HG02884 (cell line): Measurements from ENCODE around the gene GNAI2.
A peak's percentile ranks its signal among the peaks of the same experiment; 100 is the strongest.
"Not testable (repeated sequence)": the region's sequence is repeated elsewhere in the genome, so short reads cannot be mapped to it uniquely, and the experiment has no call there.

Source experiments
- ATAC-seq: cut with Tn5 transposase; IDR thresholded peaks from one replicate; pipeline ENCODE4 v1.9.1; 2021; ENCODE audit warnings: mild to moderate bottlenecking, moderate library complexity; ENCODE audit not compliant: unreplicated experiment

Gene GNAI2

DNA sequence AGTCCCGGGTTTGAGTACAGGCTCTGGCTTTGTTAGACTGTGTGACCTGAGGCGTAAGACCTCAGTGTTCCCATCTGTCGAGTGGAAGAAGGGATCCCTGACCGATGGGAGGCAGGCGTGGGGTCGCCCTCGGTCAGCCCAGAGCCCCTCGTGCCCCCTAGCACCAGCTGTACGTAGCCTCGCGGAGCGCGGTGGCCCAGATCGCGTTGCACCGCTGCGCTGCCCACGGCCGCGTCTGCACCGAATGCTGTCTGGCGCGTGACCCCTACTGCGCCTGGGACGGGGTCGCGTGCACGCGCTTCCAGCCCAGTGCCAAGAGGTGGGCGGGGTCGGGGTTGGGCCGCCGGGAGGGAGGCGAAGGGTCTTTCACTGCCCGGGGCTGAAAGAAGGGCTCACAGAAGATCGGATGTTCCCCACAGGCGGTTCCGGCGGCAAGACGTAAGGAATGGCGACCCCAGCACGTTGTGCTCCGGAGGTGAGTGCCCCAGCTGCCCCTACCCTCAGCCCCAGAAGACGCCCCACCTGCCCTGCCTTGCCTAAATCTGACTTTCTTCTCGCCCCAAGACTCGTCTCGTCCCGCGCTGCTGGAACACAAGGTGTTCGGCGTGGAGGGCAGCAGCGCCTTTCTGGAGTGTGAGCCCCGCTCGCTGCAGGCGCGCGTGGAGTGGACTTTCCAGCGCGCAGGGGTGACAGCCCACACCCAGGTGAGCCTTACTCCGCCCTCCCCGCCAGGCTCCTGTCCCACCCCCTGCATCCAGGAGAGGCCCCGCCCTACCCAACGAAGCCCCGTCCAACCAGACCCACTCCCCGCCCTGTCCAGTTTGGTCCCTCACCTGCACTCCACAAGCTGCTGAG lies 39.4 kb downstream of the GNAI2 start:
- no peak for ATAC-seq

DNA sequence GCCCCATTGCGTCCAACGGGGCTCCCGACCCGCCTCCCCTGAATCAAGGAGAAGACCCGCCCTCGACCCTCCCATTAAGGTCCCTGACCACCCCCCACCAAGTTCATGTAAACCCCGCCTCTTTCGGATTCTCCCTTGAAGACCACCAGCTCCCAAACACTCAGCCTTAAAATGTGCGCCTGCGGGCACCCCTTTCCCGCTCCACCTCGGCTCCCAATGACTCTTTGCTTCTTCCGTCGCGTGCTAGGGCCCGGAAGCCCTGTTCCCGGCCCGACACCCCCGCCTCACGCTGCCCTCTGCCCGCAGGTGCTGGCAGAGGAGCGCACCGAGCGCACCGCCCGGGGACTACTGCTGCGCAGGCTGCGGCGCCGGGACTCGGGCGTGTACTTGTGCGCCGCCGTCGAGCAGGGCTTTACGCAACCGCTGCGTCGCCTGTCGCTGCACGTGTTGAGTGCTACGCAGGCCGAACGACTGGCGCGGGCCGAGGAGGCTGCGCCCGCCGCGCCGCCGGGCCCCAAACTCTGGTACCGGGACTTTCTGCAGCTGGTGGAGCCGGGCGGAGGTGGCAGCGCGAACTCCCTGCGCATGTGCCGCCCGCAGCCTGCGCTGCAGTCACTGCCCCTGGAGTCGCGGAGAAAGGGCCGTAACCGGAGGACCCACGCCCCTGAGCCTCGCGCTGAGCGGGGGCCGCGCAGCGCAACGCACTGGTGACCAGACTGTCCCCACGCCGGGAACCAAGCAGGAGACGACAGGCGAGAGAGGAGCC lies 40.2 kb downstream of the GNAI2 start:
- ATAC-seq = no peak

DNA sequence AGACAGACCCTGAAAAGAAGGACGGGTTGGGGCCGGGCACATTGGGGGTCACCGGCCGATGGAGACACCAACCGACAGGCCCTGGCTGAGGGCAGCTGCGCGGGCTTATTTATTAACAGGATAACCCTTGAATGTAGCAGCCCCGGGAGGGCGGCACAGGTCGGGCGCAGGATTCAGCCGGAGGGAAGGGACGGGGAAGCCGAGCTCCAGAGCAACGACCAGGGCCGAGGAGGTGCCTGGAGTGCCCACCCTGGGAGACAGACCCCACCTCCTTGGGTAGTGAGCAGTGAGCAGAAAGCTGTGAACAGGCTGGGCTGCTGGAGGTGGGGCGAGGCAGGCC lies 40.7 kb downstream of the GNAI2 start:
- no peak for ATAC-seq

DNA sequence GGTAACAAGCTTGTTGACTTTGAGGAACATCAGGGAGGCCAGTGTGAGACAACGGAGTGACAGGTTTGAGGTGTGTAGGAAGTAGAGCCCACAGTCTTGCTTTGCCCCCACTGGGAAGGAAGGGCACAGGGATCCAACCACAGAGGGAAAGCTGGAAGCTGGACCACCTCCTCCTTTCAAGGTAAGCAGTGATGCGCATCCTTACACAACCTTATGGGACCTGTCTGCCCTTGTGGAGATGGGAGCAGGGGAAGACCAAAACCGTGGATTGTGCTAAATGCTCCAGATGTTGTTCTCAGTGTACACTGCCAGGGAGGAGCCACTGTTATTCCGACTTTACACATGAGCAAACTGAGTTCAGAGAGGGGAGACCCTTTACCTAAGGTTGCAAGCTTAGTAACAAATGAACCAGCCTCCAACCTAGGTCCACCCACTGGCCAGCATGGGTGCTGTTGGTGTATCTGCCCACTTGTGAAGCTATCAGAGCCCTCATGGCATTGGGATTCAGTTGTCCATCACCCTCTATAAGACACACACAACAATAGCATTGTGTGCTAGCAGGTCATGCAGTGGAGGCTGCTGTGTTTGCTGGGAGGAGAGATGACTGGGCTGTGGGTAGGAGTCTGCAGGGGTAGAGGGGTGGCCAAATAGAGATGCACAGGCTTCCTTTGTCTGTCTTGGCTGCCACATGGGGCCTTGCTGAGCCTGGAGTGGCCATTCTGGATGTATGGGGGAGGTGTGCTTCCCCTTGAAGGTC lies 42.3 kb downstream of the GNAI2 start:
- ATAC-seq = no peak

DNA sequence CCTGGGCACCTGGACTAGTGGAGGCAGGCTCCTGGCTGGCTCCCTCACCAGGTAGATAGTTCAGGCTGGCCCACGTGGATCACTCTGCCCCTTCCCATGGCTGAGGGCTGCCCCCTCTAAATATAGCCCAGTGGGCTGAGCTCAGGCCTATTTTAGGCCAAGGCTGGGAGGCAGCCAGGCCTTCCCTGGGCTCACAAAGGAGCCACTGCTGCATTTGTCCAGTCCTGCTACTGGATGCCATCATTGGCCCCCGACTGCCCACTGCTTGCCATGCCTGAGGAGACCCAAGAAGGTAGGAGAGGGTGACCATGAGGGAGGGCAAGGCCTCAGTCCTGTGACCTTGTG lies 42.8 kb downstream of the GNAI2 start, which contains the start of gene LSMEM2:
LSMEM2 (plus strand) TSS at position 208 of the 345 bp plus-strand sequence; CDS start at position 235, 27 bp downstream.
- no peak for ATAC-seq

DNA sequence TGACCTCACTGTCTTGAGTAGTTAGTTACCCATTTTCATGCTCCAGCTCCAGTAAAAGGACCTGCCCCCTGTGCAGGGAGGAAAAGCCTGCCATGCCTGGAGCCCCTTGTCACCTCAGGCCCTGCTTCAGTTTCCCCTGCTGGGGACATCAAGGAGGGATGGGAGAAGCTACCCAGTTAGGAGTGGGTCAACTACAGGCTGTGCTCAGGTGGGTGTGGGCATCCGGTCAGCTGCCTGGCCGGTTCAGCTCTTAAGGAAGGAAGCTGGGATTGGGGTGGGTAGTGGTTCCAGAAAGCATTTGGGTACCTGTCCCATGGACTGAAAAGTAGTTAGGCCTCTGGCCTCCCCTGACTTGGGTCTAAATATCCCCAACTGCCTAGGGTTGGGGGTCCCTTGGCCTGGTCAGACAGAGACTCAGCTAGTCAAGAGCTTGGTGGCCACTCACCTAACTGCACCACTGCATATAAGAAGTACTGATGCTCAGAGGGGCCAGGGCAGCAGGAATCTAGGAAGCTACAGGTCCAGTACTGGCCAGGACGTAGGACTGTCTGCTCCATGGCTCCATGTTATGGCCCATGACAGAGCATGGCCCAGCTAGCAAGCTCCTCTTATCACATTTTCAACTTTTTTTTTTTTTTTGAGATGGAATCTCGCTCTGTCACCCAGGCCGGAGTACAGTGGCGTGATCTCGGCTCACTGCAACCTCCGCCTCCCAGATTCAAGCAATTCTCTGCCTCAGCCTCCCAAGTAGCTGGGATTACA lies 43.4 kb downstream of the GNAI2 start:
- ATAC-seq = no peak

DNA sequence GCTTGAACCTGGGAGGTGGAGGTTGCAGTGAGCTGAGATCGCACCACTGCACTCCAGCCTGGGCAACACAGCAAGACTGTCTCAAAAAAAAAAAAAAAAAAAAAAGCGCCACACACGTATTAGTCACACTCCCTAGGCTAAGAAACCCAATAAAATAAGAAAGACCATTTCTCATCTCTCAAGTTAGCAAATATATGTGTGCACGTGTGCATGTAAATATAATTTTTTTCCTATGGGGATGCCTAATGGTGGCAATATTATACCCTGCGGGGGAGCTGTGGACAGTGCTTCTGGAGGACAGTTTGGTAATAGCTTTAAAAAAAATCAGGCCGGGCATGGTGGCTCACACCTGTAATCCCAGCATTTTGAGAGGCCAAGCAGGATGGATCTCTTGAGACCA lies 48.1 kb downstream of the GNAI2 start:
- not testable (repeated sequence) for ATAC-seq

DNA sequence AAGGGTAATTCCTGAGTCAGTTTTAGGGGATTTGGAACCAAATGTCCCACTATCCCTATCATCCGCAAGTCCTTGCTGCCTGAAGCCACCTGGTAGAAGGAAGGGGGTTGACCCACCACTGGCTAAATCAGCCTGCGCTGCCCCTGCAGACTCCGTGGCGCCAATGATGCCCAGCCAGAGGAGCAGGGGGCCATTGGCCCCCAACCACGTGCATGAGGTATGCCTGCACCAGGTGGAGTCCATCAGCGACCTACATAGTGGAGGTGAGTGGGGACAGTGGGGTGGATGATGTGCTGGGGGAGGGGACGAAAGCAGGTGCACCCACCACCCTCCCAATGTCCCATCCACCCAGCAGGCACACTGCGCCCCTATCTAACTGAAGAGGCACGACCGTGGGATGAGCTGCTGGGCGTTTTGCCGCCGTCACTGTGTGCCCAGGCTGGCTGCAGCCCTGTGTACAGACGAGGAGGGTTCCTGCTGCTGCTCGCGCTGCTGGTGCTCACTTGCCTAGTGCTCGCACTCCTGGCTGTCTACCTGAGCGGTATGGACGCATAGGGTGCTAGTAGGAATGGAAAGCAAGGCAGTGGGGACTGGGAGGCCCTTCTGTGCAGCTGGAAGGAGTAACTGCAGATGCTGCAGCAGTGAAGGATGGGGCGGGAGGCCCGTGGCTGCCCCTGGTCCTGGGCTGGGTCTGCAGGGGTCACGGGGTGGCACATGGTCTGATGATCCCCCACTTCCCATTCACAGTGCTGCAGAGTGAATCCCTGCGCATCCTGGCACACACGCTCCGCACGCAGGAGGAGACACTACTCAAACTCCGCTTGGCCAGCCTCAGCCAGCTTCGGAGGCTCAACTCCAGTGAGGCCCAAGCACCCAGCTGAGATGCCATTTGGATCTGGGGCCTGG lies 50.6 kb downstream of the GNAI2 start:
- no peak for ATAC-seq

DNA sequence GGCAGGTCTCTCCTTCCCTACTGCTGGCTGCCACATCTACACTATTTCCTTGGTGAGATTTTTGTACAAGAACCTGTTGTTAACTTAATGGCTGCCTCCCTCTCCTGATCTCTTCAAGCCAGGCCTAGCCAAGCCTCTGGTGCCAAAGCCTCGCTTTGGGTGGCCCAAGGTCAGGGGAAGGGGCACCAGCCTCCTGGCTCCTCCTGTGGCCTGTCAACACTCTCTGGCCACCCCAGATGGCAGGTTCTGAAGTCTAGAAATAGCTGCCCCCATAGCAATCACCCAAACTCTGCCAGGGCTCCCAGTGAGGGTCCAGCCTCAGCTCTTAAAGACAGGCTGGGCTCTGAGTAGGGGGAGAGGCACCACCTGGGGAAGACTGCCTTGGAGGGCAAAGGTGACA lies 51.3 kb downstream of the GNAI2 start:
- ATAC-seq = no peak

DNA sequence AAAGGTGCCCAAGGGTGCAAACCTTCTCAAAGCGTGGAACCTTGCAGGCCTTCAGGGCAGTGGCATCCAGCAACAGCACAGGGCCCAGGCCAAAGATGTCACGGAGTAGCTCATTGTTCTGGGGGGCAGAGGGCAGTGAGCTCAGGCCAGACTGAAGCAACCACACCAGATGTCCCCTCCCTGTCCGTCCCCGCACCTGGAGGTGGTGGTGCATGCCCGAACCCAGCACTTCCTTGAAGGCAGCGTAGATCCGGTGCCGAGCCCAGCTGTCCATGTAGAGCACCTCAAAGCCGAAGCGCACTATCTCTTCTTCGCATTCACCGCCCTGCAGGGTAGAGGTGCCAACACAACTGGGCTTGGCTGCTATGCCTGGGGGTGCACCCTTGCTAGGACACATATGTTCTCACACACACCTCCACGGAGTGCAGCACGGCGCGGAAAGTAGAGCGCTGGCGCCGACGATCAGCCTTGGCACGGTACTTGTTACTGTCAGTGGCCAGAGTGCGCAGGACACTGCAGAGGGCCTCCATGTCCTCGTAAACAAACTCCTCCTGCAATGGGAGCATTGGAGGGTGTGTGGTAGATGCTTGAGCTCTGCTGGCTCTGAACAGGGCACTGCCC lies 52.5 kb downstream of the GNAI2 start:
- no peak for ATAC-seq

DNA sequence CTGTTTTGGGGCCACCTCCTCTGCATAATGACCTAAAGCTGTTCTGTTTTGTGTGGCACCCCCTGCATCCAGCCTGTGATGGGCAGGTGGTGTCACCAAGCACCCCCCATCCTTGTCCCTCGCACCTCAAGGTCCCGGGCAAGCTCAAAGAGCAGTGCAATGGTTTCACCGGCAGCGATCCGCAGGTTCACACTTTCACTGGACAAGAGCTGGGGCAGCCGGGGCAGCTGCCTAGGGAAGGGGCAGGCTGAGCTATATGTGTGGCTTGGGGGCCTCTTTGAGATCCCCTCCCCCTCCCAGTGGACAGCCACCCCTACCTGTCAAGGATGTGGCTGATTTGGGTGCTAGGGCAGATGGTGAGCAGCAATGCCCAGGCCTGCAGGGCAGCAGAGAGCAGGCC lies 53.1 kb downstream of the GNAI2 start:
- no peak for ATAC-seq

DNA sequence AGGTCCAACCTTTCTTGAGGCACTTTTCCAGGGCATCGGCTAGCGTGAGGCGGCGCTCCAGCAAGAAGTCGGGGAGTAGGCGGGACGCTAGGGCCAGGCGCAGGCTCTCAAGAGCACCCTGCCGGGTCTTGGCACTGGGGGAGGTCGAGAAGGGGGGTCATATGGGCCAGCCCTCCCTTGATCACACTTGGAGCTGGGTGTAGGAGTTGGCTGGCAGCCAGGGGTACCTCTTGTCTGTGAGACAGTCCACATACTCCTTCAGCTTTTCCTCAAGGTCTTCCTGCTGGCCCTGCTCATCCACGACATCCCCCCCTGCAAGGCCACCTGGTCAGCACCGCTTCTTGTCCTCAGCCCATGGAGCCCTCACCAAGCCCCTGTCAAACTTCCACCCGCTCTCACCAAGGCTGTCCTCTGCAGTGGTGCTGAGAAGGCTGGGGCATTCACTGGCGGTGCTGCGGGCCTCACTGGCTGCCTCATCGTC lies 54.2 kb downstream of the GNAI2 start:
- no peak for ATAC-seq

DNA sequence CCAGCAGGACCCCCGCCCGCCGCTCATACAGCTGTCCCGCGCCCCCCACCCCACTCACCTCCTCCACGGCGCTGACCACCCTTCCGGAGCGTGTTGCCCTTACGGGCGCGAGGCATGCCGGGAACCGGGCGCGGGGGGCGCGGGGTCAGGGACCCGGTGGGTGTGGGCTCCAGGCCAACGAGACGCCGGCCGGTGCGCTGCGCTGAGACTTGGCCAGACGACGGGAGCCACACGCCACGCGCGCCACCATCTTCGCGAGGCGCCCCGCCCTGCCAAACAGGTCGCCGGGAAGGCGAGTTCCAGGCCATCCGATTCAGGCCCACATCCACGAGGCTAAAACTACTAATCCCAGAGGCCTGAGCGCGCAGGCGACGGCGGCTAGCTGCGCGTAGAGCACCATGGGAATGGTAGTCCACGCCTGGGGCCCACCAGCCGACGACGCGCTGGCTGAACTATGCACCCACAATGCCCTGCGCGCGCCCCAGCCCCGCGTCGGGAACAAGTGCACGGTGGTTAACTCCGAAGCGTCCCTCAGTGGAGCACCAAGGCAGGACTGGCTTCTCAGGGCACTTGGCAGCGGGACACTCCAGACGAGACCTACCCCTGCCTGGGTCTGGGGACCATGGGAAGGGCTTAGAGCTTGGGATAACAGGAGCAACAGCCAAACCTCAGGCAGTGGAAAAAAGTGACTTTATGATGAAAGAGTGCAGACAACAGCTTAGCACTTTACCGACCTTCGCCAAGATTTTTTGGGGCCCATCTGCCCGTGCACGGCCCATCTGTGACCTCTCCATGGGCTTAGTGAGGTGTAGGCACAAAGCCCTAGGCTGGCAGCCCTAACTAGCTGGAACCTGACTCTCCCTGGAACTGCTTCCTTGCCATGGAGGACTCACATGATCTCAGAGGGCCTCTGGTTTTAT lies 56.4 kb downstream of the GNAI2 start, which contains the start of gene IFRD2:
IFRD2 (minus strand) TSS at position 271 of the 920 bp plus-strand sequence; CDS start at position 116, 155 bp downstream.
- ATAC-seq = peak; percentile 95

DNA sequence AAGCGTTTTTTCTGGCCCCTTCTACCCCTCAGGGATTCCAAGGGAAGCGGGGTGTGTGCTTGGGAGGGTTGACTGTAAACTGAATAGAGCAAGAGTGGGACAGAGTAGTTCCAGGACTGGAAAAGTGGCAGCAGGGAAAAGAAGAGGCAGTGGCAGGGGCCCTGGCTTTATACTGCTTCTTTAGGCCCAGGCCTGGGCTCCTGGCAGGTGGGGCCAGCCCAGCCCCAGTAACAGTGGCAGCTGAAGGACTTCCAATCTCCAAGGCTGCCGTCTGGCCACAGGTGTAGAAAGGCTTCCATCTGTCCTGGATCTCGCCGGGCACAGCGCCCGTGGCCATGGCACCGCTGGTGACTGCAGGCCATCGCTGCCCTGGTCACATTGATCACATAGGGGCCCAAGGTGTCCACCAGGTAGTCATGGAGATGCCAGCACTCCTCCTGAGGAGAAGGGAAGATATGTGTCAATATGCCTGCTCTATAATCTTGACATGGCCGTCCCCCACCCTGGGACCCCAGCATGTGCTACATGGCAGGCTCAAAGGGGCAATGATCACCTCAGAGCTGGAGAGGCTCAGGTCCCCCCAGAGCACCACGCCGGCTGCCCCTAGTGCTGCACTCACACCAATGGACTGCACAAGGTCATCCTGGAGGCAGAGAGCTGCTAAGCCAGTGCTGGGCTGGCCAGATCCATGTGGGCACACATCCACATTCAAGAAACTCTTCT lies 57.2 kb downstream of the GNAI2 start:
- no peak for ATAC-seq

DNA sequence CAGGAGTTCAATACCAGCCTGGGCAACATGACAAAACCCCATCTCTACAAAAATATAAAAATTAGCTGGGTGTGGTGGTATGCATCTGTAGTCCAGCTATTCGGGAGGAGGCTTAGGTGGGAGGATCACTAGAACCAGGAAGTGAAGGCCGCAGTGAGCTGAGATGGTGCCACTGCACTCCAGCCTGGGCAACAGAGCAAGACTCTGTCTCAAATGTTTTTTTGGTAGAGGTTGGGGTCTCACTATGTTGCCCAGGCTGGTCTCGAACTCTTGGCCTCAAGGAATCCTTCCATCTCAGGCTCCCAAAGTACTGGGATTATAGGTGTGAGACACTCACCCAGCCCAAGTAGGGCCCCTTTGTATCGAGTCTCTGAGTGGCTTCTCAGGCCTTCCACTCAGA lies 58.1 kb downstream of the GNAI2 start:
- no peak for ATAC-seq

DNA sequence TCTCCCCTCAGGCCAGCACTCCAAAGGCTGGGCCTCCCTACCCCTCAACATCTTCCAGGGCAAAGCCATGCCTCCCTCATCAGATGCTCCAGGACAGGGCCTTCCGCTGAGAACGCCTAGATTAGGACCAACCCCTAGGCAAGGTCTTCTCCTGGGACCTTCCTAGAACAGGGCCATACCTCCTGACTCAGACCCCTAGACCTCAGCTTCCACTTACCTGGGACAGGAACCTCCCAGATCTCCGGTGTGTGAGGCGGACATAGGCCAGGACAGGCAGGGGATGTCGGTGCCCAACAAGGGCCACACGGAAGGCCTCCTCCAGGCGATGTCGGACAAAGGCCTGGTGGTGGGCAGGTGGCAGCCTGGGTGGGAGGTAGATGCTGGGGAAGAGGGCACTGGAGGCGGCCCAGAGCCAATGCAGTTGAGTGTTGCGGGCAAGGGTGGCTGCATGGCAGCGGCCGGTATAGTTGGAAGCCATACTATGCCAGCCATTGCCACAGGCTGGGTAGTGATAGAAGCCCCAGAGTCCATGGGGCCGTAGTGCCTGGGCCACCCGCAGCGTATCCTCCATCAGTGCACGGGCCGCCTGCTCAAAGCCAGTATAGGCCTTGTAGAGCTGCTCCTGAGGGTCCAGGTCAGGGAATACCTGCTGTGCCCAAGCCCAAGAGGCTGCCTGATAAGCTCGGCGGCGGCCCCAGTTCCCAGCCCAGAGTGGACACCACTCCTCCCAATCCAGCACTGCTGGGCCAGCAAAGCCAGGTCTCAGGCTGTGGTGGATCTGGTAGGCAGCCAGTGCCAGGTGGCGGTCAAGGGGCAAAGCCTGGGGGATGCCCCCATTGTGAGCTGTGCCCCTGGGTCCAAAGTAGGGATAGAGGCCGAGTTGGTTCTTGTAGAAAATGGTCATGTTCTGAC lies 58.7 kb downstream of the GNAI2 start:
- no peak for ATAC-seq
